CD4-positive, CD25-positive, alpha-beta regulatory T cell (primary cell): ENCODE results near the gene ITGA4. TPM values are rescaled to one million over a fixed set of nuclear protein-coding genes. Genes with fewer than 3 reads are reported as not detected.

ENCODE experiments used
- ATAC-seq, 2 donors: fragments of 150-1000 bp; cut with Tn5 transposase; one replicate each; pipeline ENCODE4 v1.10.0; 2021; ENCODE audit warnings: low read depth in 2 of 2, moderate number of reproducible peaks in 2 of 2, moderate library complexity in 1 of 2
- DNase-seq, 3 donors: peaks; one replicate each; pipeline versions ENCODE4 v3.0.0 to v3.0.0-alpha.2; 2012 to 2022; ENCODE audit warnings: mixed read lengths in 1 of 3
- H3K27ac ChIP-seq: one replicate; pipeline ENCODE4 v1.7.0; 2013; ENCODE audit warnings: mild to moderate bottlenecking, low read length; ENCODE audit not compliant: insufficient read depth, poor library complexity, severe bottlenecking
- H3K27me3 ChIP-seq: one replicate; pipeline ENCODE4 v1.7.0; 2013; ENCODE audit warnings: low read length; ENCODE audit not compliant: control insufficient read depth, insufficient read depth
- H3K36me3 ChIP-seq: one replicate; pipeline ENCODE4 v1.7.0; 2013; ENCODE audit warnings: mild to moderate bottlenecking, low read length, moderate library complexity; ENCODE audit not compliant: control insufficient read depth, insufficient read depth
- H3K4me1 ChIP-seq: 2 replicates; pipeline ENCODE4 v1.7.0; 2013; ENCODE audit warnings: mild to moderate bottlenecking, low read length; ENCODE audit not compliant: insufficient read depth, control insufficient read depth, poor library complexity, severe bottlenecking
- H3K4me3 ChIP-seq: one replicate; pipeline ENCODE4 v1.7.0; 2013; ENCODE audit warnings: low read depth, mild to moderate bottlenecking, low read length, moderate library complexity
- H3K9me3 ChIP-seq, 2 experiments: 1 replicate in 1 of 2; 2 replicates in 1 of 2; pipeline ENCODE4 v1.7.0; 2013; ENCODE audit warnings: low read length in 2 of 2, mild to moderate bottlenecking in 1 of 2, moderate library complexity in 1 of 2; ENCODE audit not compliant: control insufficient read depth in 2 of 2
- H3K27ac Mint-ChIP-seq, 3 donors: one replicate each; pipeline ENCODE4 v1.8.0; 2020 to 2022; ENCODE audit warnings: mild to moderate bottlenecking in 3 of 3, mixed read lengths in 3 of 3, moderate library complexity in 2 of 3
- H3K27me3 Mint-ChIP-seq: one replicate; pipeline ENCODE4 v1.8.0; 2022; ENCODE audit warnings: mild to moderate bottlenecking, mixed read lengths
- H3K36me3 Mint-ChIP-seq: one replicate; pipeline ENCODE4 v1.8.0; 2020; ENCODE audit warnings: mixed read lengths
- H3K4me1 Mint-ChIP-seq, 4 donors: one replicate each; pipeline ENCODE4 v1.8.0; 2020 to 2022; ENCODE audit warnings: mixed read lengths in 4 of 4, mild to moderate bottlenecking in 1 of 4
- H3K4me3 Mint-ChIP-seq, 4 donors: one replicate each; pipeline ENCODE4 v1.8.0; 2020 to 2022; ENCODE audit warnings: mild to moderate bottlenecking in 4 of 4, mixed read lengths in 4 of 4, moderate library complexity in 3 of 4
- H3K9me3 Mint-ChIP-seq, 7 donors: one replicate each; pipeline ENCODE4 v1.8.0; 2020 to 2022; ENCODE audit warnings: mixed read lengths in 7 of 7, mild to moderate bottlenecking in 3 of 7, moderate library complexity in 2 of 7
- polyA plus RNA-seq, 4 donors: library from polyadenylated mRNA; unstranded; fragments of 300-500 nt; fragmentation: Illumina TruSeq; gene quantifications; one replicate each; pipeline ENCODE4 v1.2.3, GENCODE V29; 2021
- total RNA-seq: library from RNA; stranded (reverse); gene quantifications from one replicate; pipeline ENCODE4 v1.2.3, GENCODE V29; 2022

Gene ITGA4
- total and polyA plus RNA-seq, 5 donors from 2014 or later: 18.8 to 86.0 (median 56.7) TPM

DNA sequence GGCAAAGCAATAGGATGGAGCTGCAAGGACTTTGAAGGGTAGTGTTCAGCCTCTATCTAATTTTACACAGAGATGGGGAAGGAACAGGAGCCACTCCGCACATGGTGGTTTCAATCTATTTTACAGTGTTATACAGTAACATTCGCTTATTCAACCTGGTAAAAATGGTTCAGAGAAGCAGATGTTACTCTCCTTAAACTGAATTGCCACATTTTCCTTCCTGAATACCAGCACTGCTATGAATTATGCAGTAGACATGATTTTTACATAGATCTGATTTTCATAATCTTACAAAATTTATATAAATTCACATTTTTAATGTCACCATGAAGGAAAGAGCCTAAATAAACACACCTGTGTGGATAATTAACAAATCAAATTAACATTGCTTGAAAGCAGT lies 85.0 kb downstream of the ITGA4 start:
- peaks cover 32% of the 10 kb centered on the region for H3K36me3 Mint-ChIP-seq
- Histone ChIP-seq H3K4me3 (no peak overlapping the region), H3K4me1 (no peaks in the 10 kb centered on the region), H3K27ac (no peak overlapping the region), H3K9me3 (no peaks in the 10 kb centered on the region), H3K36me3 (peaks cover 16% of the 10 kb centered on the region), H3K27me3 (no peaks in the 10 kb centered on the region)
- peaks cover 0 to 7% (median 0%) of the 10 kb centered on the region in 7 donors for H3K9me3 Mint-ChIP-seq
- H3K4me1 Mint-ChIP-seq: no peaks in the 10 kb centered on the region
- ATAC-seq (peak in 1 of 2 donors; percentile 8), DNase-seq (no peak)
- no peak overlapping the region for H3K27ac Mint-ChIP-seq
- peaks cover 5% of the 10 kb centered on the region for H3K27me3 Mint-ChIP-seq
- no peak overlapping the region for H3K4me3 Mint-ChIP-seq

DNA sequence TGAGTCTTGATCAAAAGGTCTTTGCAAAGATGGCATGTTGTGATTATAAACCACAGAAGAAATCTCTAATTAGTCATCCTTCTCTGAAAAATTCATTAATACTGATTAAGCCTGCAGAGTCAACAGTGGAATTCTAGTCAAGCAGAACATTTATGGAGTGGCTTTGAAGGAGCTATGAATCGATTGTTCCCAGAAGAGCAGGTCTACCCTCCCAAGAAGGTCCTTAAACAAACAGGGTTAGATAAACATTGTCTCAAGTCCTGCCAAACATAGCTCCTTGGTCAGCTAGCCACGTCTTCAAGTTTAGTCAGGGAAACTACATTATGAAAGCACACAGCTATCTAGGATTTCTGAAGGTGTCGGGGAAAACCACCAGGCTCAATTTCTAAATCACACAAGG lies 88.9 kb downstream of the ITGA4 start:
- Mint-ChIP-seq H3K27me3 (peaks cover 5% of the 10 kb centered on the region), H3K27ac (no peak overlapping the region), H3K9me3 (peaks cover 0 to 2% (median 0%) of the 10 kb centered on the region in 7 donors), H3K36me3 (no peaks in the 10 kb centered on the region), H3K4me3 (no peak overlapping the region), H3K4me1 (no peaks in the 10 kb centered on the region)
- no peaks in the 10 kb centered on the region for H3K27me3 ChIP-seq
- H3K4me3 ChIP-seq: no peak overlapping the region
- no peak overlapping the region for H3K27ac ChIP-seq
- no peaks in the 10 kb centered on the region for H3K9me3 ChIP-seq
- DNase-seq: no peak
- no peaks in the 10 kb centered on the region for H3K4me1 ChIP-seq
- H3K36me3 ChIP-seq: no peaks in the 10 kb centered on the region
- no peak for ATAC-seq

DNA sequence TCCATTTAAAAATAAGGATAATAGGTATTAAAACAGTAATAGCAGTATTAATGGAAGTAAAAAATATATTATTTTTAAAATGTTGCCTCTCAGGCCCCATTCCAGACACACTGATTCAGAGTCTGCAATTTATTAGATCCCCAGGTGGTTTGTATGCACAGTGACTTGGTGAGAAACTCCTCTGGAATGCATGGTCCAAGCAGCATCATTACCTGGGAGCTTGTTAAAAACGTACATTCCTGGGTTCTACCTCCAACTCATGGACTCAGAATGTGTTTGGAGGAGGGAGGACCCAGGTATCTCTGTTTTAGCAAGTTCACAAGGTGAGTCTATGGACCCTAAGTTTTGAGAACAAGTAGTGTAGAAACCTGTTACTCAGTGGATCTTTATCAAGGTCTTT lies 95.6 kb downstream of the ITGA4 start:
- no peaks in the 10 kb centered on the region for H3K36me3 Mint-ChIP-seq
- no peaks in the 10 kb centered on the region for H3K4me1 ChIP-seq
- H3K4me1 Mint-ChIP-seq: no peaks in the 10 kb centered on the region
- peak overlapping the region in 1 of 3 donors; percentile 7 for H3K27ac Mint-ChIP-seq
- no peak for ATAC-seq
- H3K36me3 ChIP-seq: no peaks in the 10 kb centered on the region
- no peak overlapping the region for H3K27ac ChIP-seq
- H3K9me3 ChIP-seq: no peaks in the 10 kb centered on the region
- H3K4me3 ChIP-seq: no peak overlapping the region
- H3K27me3 ChIP-seq: no peaks in the 10 kb centered on the region
- no peaks in the 10 kb centered on the region for H3K27me3 Mint-ChIP-seq
- H3K9me3 Mint-ChIP-seq: peaks cover 0 to 6% (median 0%) of the 10 kb centered on the region in 7 donors
- H3K4me3 Mint-ChIP-seq: no peak overlapping the region
- DNase-seq: no peak

DNA sequence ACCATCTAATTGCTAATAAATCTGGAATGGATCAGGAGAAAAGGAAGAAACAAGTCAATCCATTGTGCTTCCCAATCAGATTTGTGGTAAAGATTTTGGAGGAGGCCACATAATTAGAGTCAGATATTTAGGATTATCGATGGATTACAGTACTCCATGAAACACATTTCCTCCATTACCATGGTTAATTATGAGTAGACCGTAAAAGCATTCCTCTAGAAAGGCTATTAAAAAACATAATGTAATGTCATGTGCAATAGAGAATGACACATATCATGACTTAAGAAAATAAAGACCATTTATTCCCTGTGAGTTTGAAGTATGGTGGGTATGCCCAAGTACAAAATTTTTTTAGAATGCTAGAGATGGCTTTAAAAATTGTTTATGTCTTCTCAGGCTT lies 96.1 kb downstream of the ITGA4 start:
- H3K27me3 ChIP-seq: no peaks in the 10 kb centered on the region
- Mint-ChIP-seq H3K4me1 (no peaks in the 10 kb centered on the region), H3K4me3 (no peak overlapping the region), H3K9me3 (peaks cover 0 to 6% (median 0%) of the 10 kb centered on the region in 7 donors), H3K27me3 (no peaks in the 10 kb centered on the region), H3K36me3 (no peaks in the 10 kb centered on the region), H3K27ac (peak overlapping the region in 1 of 3 donors; percentile 7)
- no peak for ATAC-seq
- no peak overlapping the region for H3K27ac ChIP-seq
- H3K36me3 ChIP-seq: no peaks in the 10 kb centered on the region
- no peaks in the 10 kb centered on the region for H3K4me1 ChIP-seq
- no peaks in the 10 kb centered on the region for H3K9me3 ChIP-seq
- no peak for DNase-seq
- no peak overlapping the region for H3K4me3 ChIP-seq

DNA sequence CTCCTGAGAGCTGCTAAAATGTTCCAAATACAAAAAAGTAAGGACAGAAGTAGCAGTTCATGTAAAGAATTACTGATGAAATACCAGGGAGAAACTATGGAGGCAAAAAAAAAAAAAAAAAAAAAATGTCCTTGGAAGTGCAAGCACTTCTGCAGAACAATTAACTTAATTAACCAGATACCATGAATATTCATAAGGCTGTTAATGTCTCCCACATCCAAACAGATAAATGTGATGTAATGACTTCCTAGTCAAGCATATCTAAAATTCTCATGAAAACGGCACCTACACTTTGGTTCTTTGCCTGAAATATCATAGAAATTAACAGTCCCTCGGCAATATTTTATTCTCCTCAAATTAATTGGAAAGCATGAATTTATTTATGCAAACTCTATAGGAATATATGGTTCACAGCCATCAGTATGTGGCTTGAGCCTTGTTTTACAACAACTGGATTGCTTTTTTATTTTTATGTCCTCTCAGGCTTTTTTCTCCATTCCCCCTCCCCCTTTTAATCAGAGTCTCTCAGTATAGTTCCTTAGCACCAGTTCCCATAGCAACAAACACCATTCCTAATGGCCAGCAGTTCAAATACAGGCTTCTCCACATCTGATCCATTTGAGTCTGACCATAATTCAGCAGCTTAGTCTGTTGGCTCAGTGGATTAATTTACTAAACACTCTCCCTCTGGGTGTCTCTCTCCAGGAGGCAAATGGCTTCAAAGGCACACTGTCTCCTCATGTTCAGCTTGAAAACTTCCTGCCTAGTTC lies 97.1 kb downstream of the ITGA4 start:
- peaks cover 0 to 6% (median 0%) of the 10 kb centered on the region in 7 donors for H3K9me3 Mint-ChIP-seq
- H3K4me1 Mint-ChIP-seq: no peaks in the 10 kb centered on the region
- H3K36me3 Mint-ChIP-seq: no peaks in the 10 kb centered on the region
- no peaks in the 10 kb centered on the region for H3K9me3 ChIP-seq
- no peak overlapping the region for H3K4me3 ChIP-seq
- no peak overlapping the region for H3K27ac Mint-ChIP-seq
- H3K4me3 Mint-ChIP-seq: no peak overlapping the region
- no peaks in the 10 kb centered on the region for H3K36me3 ChIP-seq
- H3K27me3 Mint-ChIP-seq: no peaks in the 10 kb centered on the region
- no peaks in the 10 kb centered on the region for H3K4me1 ChIP-seq
- DNase-seq (no peak), ATAC-seq (no peak)
- no peak overlapping the region for H3K27ac ChIP-seq
- no peaks in the 10 kb centered on the region for H3K27me3 ChIP-seq

DNA sequence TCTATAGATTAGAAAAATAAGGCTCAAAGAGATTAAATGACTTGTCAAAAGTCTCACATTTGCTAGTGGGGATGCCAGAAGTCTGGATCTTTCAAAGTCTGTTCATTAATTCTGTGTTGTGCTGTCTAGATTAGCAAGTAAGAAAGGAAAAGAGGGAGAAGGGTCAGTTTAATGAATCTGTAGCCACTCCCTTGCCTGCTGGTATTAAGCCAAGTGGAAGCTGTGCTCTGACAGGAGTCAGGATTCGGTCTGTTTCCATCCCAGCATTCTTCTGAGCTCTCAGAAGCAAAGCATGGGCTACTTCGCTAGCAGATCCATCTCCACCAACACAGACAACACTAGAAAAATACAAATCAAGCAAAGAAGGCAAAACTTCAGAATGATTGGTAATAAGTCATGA lies 101.2 kb downstream of the ITGA4 start:
- no peak for DNase-seq
- H3K27me3 Mint-ChIP-seq: peaks cover 2% of the 10 kb centered on the region
- Histone ChIP-seq H3K36me3 (no peaks in the 10 kb centered on the region), H3K9me3 (no peaks in the 10 kb centered on the region), H3K4me1 (no peaks in the 10 kb centered on the region), H3K4me3 (no peak overlapping the region), H3K27ac (no peak overlapping the region), H3K27me3 (no peaks in the 10 kb centered on the region)
- no peaks in the 10 kb centered on the region for H3K36me3 Mint-ChIP-seq
- peaks cover 0 to 8% (median 0%) of the 10 kb centered on the region in 7 donors for H3K9me3 Mint-ChIP-seq
- H3K4me1 Mint-ChIP-seq: no peaks in the 10 kb centered on the region
- no peak overlapping the region for H3K27ac Mint-ChIP-seq
- ATAC-seq: no peak
- H3K4me3 Mint-ChIP-seq: no peak overlapping the region

DNA sequence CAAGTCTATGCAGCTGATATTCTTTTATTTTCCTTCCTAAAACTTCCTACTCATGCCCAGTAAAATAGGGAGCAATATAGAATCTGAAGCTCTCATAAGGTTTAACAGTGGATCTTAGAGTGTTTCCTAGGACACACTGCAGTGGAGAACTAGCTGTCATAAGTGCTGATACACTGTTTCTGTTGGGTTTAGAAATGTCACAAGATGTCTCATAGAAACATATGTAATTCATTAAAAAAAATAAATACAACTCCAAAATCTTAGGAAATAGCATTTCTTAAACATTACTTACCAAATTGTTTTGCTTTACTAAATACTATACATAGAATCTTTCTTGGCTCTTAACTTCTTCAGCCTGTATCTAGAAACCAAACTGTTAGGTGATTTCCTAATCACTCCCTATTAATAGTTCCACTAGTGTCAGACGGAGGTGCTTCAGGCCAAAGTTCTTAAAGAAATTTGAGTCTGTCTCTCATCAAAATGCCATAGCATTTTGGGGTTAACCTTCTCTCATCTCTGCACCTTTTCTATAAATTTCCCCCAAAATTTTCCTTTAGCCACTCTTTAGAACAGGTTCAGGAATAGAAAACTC lies 106.0 kb downstream of the ITGA4 start:
- ATAC-seq (no peak), DNase-seq (no peak)
- no peak overlapping the region for H3K27ac ChIP-seq
- no peak overlapping the region for H3K27ac Mint-ChIP-seq
- no peaks in the 10 kb centered on the region for H3K4me1 Mint-ChIP-seq
- no peaks in the 10 kb centered on the region for H3K36me3 ChIP-seq
- no peak overlapping the region for H3K4me3 ChIP-seq
- H3K27me3 Mint-ChIP-seq: peaks cover 4% of the 10 kb centered on the region
- H3K4me3 Mint-ChIP-seq: no peak overlapping the region
- H3K9me3 Mint-ChIP-seq: peaks cover 0 to 2% (median 0%) of the 10 kb centered on the region in 7 donors
- no peaks in the 10 kb centered on the region for H3K4me1 ChIP-seq
- H3K36me3 Mint-ChIP-seq: no peaks in the 10 kb centered on the region
- H3K9me3 ChIP-seq: no peaks in the 10 kb centered on the region
- no peaks in the 10 kb centered on the region for H3K27me3 ChIP-seq
